H1 (cell line): ENCODE results near the gene NDUFA5. TPM values are rescaled to one million over a fixed set of nuclear protein-coding genes. Genes with fewer than 3 reads are reported as not detected.

Experiments used
- ATF2 ChIP-seq: IDR thresholded peaks from 2 replicates; pipeline ENCODE4 v1.6.1; 2012; ENCODE audit warnings: low read length, inconsistent platforms
- CBX5 ChIP-seq: fragments of 300-800, 300-1000 bp; sonication (generic); IDR thresholded peaks from 2 replicates; pipeline ENCODE4 v1.7.1; 2016; ENCODE audit warnings: antibody characterized with exemption, low read length, low read depth
- CTBP2 ChIP-seq: IDR thresholded peaks from 2 replicates; pipeline ENCODE4 v1.7.0; 2011; ENCODE audit warnings: borderline replicate concordance, mild to moderate bottlenecking, moderate library complexity, mixed read lengths, low read length; ENCODE audit not compliant: insufficient read depth, insufficient read length
- CTCF ChIP-seq, 3 experiments: IDR thresholded peaks; 1 replicate in 2 of 3; 2 replicates in 1 of 3; pipeline versions ENCODE4 v1.5.1 to v1.6.1; 2011; ENCODE audit warnings: low read length in 3 of 3, mild to moderate bottlenecking in 3 of 3, inconsistent platforms in 2 of 3, low read depth in 1 of 3, moderate library complexity in 1 of 3; ENCODE audit not compliant: insufficient read depth in 1 of 3; ENCODE audit errors: control extremely low read depth in 1 of 3
- KDM1A ChIP-seq: fragments of 200-600, 300-600 bp; sonication (generic); IDR thresholded peaks from 2 replicates; pipeline ENCODE4 v1.7.1; 2016; ENCODE audit warnings: mild to moderate bottlenecking, low read length, borderline replicate concordance
- KDM5A ChIP-seq: fragments of 200-600 bp; IDR thresholded peaks from 2 replicates; pipeline ENCODE4 v1.7.1; 2012; ENCODE audit warnings: mild to moderate bottlenecking, low read length, inconsistent platforms, mixed read lengths
- MAFK ChIP-seq: IDR thresholded peaks from 2 replicates; pipeline ENCODE4 v1.6.1; 2012; ENCODE audit warnings: low read depth, mild to moderate bottlenecking, improper control_type of control experiment, low read length
- RXRA ChIP-seq: IDR thresholded peaks from 2 replicates; pipeline ENCODE4 v1.6.1; 2011; ENCODE audit warnings: low read depth, mild to moderate bottlenecking, low read length, moderate library complexity; ENCODE audit not compliant: insufficient read depth
- SIX5 ChIP-seq: IDR thresholded peaks from 2 replicates; pipeline ENCODE4 v1.6.1; 2011; ENCODE audit warnings: mild to moderate bottlenecking, low read depth, low read length
- SP4 ChIP-seq: IDR thresholded peaks from 2 replicates; pipeline ENCODE4 v1.6.1; 2012; ENCODE audit warnings: low read length, inconsistent platforms
- TAF1 ChIP-seq: IDR thresholded peaks from 2 replicates; pipeline ENCODE4 v1.6.1; 2011; ENCODE audit warnings: mild to moderate bottlenecking, low read depth, low read length
- TCF12 ChIP-seq: IDR thresholded peaks from 2 replicates; pipeline ENCODE4 v1.6.1; 2011; ENCODE audit warnings: low read depth, mild to moderate bottlenecking, low read length
- TEAD4 ChIP-seq: IDR thresholded peaks from 2 replicates; pipeline ENCODE4 v1.6.1; 2012; ENCODE audit warnings: low read depth, low read length, inconsistent platforms, mixed read lengths
- polyA plus RNA-seq, 7 experiments: library from polyadenylated mRNA; depleted of rRNA in 3 of 7; stranded (reverse) in 5 of 7; unstranded in 2 of 7; fragments of >200 nt in 5 of 7; fragments of 200-250 nt in 2 of 7; gene quantifications; 1 replicate in 5 of 7; 2 replicates in 1 of 7; 4 replicates in 1 of 7; pipeline versions ENCODE4 v1.2.1 to v1.2.3, GENCODE V29; 2011 to 2013; ENCODE audit warnings: missing spikeins in 2 of 7, mixed read lengths in 2 of 7
- total RNA-seq: library from RNA; stranded (reverse); fragmentation: NEBNext Ultra II Directional; extraction: Animal tissue kit (Norgen Biotek cat#: 25700); gene quantifications from 2 replicates; pipeline ENCODE4 v1.2.1, GENCODE V29; 2021

NDUFA5 gene
- total and polyA plus RNA-seq, 2 of the 8 experiments (the other 6 are each of a cell fraction or from before 2014, with no cell fraction given): 7.6 to 76.3 TPM

GRCh38 chr7:123534383-123535260 lies 23.0 kb downstream of the NDUFA5 start, which contains the start of gene IQUB (continued):
- no peak for TF ChIP-seq CTCF (IDR thresholded peaks at IDR 0.05; ENCODE audit: control extremely low read depth in 1 of 3, insufficient read depth in 1 of 3, low read depth in 1 of 3, low read length in 3 of 3)
- peak; percentile 57; the same call in 1 of the 2 replicates for TF ChIP-seq TAF1
- TF ChIP-seq KDM5A: no peak
- TF ChIP-seq KDM1A: no peak
- no peak for TF ChIP-seq RXRA
- no peak for TF ChIP-seq SIX5
- TF ChIP-seq CTBP2: no peak
- peak; percentile 76; the same call in 1 of the 2 replicates for TF ChIP-seq SP4
- TF ChIP-seq MAFK: no peak
- TF ChIP-seq TCF12: no peak
- no peak for TF ChIP-seq CBX5
- TF ChIP-seq ATF2: no peak
- TF ChIP-seq TEAD4: no peak
